GM21717 (cell line): Measurements from ENCODE around the gene ATOH8.
"Not testable (repeated sequence)": the region's sequence is repeated elsewhere in the genome, so short reads cannot be mapped to it uniquely, and the experiment has no call there.

Experiments
- ATAC-seq: cut with Tn5 transposase; IDR thresholded peaks from one replicate; pipeline ENCODE4 v1.9.1; 2021; ENCODE audit warnings: mild to moderate bottlenecking, moderate library complexity; ENCODE audit not compliant: unreplicated experiment

ATOH8 gene

GRCh38 chr2:85814802-85815550 lies 61.2 kb downstream of the ATOH8 start:
- ATAC-seq: no peak

- ATAC-seq: no peak
Measured at GRCh38 chr2:85819811-85820510, 66.2 kb downstream of the ATOH8 start.

GRCh38 chr2:85822766-85823165 lies 69.0 kb downstream of the ATOH8 start:
- no peak for ATAC-seq

- no peak for ATAC-seq
Measured at GRCh38 chr2:85823951-85824350, 70.2 kb downstream of the ATOH8 start.

- ATAC-seq: no peak
Measured at GRCh38 chr2:85826990-85827878, 73.4 kb downstream of the ATOH8 start.

GRCh38 chr2:85827879-85828569 lies 74.2 kb downstream of the ATOH8 start:
- no peak for ATAC-seq

- no peak for ATAC-seq
Measured at GRCh38 chr2:85828725-85829124, 74.9 kb downstream of the ATOH8 start.

- not testable (repeated sequence) for ATAC-seq
Measured at GRCh38 chr2:85829394-85829793, 75.6 kb downstream of the ATOH8 start.

- no peak for ATAC-seq
Measured at GRCh38 chr2:85830645-85831044, 76.9 kb downstream of the ATOH8 start.

- no peak for ATAC-seq
Measured at GRCh38 chr2:85831735-85832134, 77.9 kb downstream of the ATOH8 start.

- ATAC-seq: no peak
Measured at GRCh38 chr2:85834466-85834865, 80.7 kb downstream of the ATOH8 start.
